GM10248 (cell line): Measurements from ENCODE around the gene C16orf95.
A peak's percentile ranks its signal among the peaks of the same experiment; 100 is the strongest.

ENCODE experiments used
- CTCF ChIA-PET: fragments of 300-600 bp; sonication (Branson Sonifier 250); formaldehyde crosslinking; extraction: SDS; loops from one replicate; lab custom pipeline; 2021; ENCODE audit warnings: antibody characterized with exemption; lab: Yijun Ruan, JAX
- POLR2A ChIA-PET: fragments of 350-650 bp; sonication (Branson Sonifier 250); formaldehyde crosslinking; extraction: SDS; loops from one replicate; lab custom pipeline; 2020; ENCODE audit warnings: antibody characterized with exemption; lab: Yijun Ruan, JAX
- DNase-seq: peaks from one replicate; pipeline ENCODE4 v3.0.0; 2012; ENCODE audit errors: extremely low spot score
- TF ChIP-seq, protein P1 (sequence below): IDR thresholded peaks from 2 replicates; pipeline ENCODE4 v1.5.1; 2012; ENCODE audit warnings: mild to moderate bottlenecking, low read depth; ENCODE audit errors: extremely low read depth, missing control alignments, control extremely low read depth

The C16orf95 gene

DNA sequence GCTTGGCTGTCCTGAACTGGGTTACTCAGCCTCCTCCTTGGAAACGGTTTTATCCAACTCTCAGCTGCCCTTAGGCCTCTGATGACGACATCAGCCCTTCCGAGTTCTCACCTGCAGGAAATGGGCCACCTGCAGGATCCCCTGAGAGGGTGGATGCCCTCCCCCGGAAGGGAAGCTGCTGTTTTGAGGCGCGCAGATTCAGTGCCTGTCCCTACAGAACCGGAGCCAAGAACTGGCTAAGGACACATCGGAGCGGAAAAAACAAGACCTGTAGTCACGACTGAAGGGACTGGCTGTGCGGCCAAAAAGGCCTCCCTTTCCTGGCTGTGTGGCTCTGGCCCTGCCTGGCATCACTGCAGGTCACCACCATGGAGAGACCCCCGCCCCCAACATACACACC, 11.7 kb upstream of the C16orf95 start:
- ChIA-PET POLR2A (no interaction called here), CTCF (no interaction called here)
- TF ChIP-seq, protein P1, sequence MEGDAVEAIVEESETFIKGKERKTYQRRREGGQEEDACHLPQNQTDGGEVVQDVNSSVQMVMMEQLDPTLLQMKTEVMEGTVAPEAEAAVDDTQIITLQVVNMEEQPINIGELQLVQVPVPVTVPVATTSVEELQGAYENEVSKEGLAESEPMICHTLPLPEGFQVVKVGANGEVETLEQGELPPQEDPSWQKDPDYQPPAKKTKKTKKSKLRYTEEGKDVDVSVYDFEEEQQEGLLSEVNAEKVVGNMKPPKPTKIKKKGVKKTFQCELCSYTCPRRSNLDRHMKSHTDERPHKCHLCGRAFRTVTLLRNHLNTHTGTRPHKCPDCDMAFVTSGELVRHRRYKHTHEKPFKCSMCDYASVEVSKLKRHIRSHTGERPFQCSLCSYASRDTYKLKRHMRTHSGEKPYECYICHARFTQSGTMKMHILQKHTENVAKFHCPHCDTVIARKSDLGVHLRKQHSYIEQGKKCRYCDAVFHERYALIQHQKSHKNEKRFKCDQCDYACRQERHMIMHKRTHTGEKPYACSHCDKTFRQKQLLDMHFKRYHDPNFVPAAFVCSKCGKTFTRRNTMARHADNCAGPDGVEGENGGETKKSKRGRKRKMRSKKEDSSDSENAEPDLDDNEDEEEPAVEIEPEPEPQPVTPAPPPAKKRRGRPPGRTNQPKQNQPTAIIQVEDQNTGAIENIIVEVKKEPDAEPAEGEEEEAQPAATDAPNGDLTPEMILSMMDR, result no peak
- DNase-seq, result no peak

- CTCF ChIA-PET, result interaction anchor here (0.9 to 1.2 kb wide), 3 partner anchors 11 to 13 kb away, joined by 3 to 4 read pairs (median 3); partner anchors contain the start of gene C16orf95
- TF ChIP-seq, protein P1, result no peak
- POLR2A ChIA-PET, result no interaction called here
- no peak for DNase-seq
These were observed 10.8 kb upstream of the C16orf95 start for GRCh38 chr16:87327798-87328495.

DNA sequence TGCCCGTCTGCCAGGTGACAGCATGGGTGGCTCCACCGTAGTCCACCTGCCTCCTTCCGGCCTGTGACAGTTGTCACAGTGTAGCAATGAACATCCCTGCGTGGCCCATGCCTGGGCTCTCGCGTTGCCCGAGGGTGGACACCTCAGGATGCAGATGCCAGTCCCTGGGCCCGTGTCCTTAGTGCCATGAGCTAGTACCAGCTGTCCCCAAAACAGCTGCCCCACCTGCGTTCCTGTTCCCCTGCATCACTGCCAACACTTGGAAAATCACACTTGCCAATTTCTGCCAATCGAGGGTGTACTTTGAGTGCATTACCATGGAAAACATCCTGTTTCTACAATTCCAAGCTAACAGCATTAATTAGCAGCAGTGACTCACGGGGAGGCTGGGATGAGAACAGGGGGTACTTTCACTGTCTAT, 9.0 kb upstream of the C16orf95 start:
- CTCF ChIA-PET, result interaction anchor here (1.0 to 1.9 kb wide), 5 partner anchors 9 to 69 kb away, joined by 3 to 9 read pairs (median 4); partner anchors contain the start of gene C16orf95
- DNase-seq, result no peak
- TF ChIP-seq, protein P1, result no peak
- POLR2A ChIA-PET, result no interaction called here

DNA sequence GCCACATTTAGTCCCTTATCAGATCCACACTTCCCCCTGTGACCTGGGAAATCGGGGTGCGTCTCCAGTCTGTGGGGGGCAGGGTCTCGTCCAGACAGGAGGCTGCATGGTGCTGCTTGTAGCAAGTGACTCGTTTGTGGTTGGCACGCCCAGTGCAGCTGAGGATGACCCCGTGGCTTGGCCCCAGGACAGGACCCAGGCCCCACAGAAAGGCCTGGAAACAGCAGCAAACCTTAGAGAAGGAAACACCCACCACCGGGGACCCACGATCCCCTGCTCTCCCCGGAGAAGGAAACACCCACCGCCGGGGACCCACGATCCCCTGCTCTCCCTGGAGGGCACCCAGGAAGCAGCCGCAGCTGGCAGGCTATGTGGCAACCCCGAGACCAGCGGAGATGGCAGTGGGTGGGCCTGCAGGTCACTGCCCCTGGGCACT, 8.2 kb upstream of the C16orf95 start:
- DNase-seq, result no peak
- TF ChIP-seq, protein P1, result no peak
- POLR2A ChIA-PET, result no interaction called here
- CTCF ChIA-PET, result interaction anchor here (0.6 to 2.5 kb wide), 11 partner anchors 8 to 455 kb away, joined by 3 to 9 read pairs (median 4); partner anchors contain the start of genes C16orf95 and FBXO31

- ChIA-PET CTCF (interaction anchor here (0.6 to 2.5 kb wide), 10 partner anchors 8 to 456 kb away, joined by 3 to 9 read pairs (median 4); partner anchors contain the start of genes C16orf95 and FBXO31), POLR2A (no interaction called here)
- TF ChIP-seq, protein P1, result peak; percentile 74
- peak; percentile 80 for DNase-seq
These were observed 7.5 kb upstream of the C16orf95 start for GRCh38 chr16:87324411-87325275.

GRCh38 chr16:87323727-87324410, 6.7 kb upstream of the C16orf95 start:
- TF ChIP-seq, protein P1, result no peak
- ChIA-PET CTCF (interaction anchor here (1.2 to 2.5 kb wide), 5 partner anchors 9 to 457 kb away, joined by 3 to 9 read pairs (median 6); no protein-coding TSS in a partner anchor), POLR2A (no interaction called here)

More at GRCh38 chr16:87323727-87324410, 6.7 kb upstream of the C16orf95 start:
- no peak for DNase-seq
